ENCODE data around the gene BRINP1.

The BRINP1 gene

DNA sequence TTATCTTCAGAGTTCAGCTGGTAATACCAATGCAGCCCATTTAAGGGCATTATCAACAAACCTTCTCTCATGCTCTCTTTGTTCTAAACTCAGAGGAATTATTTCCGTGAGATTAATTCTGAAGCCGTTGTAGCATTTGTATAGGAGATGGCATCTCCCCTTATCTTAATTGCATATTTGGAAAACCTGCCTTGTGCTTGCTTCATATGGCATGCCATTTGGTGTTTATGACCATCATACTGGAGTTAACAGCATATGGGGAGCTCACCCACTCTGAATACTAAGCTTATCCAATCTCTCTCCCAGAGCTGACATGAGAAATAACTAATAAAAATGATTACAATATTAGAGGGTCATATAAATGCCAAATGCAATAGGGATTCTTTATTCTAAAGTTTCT is 243.2 kb downstream of the BRINP1 start:
- DNase-seq (ENCODE audit: low read depth), result no peak

DNA sequence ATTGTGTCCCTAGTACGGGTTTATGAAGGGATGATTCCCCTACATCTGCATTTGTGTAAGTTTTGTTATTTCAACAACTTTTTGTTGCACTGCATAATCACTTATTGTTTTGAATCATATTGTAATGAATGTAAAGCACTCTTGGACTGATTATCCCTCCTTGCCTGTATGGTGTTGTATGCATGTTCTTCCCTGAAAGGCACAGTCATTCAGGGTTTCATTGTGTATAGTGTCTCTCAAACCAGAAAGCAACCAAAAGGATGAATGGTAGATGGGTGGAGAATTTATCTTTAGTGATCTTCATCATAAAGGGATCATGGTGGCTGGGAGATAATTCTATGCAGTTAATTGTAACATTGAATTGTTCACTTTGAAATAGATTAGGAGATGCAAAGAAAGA is 247.3 kb downstream of the BRINP1 start:
- DNase-seq (ENCODE audit: low read depth), result no peak

DNA sequence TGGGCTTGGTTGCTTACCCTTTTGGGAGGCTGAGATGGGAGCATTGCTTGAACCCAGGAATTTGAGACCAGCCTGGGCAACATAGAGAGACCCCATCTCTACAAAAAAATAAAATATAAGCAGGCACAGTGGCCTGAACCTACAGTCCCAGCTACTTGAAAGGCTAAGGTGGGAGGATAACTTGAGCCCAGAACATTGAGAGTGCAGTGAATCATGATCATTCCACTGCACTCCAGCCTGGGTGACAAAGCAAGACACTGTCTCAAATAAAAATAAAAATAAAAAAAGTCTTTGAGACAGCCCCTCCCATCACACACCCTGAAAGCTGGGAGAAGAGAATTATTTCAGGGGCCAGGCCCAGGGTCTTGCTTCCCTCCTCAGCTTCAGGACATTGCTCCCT is 251.8 kb downstream of the BRINP1 start:
- no peak for DNase-seq (ENCODE audit: low read depth)
